HG03095 (cell line): ENCODE measurements around the gene CIP2A.

Experiments used
- ATAC-seq: cut with Tn5 transposase; IDR thresholded peaks from one replicate; pipeline ENCODE4 v1.9.1; 2021; ENCODE audit warnings: moderate library complexity; ENCODE audit not compliant: unreplicated experiment

The CIP2A gene

DNA sequence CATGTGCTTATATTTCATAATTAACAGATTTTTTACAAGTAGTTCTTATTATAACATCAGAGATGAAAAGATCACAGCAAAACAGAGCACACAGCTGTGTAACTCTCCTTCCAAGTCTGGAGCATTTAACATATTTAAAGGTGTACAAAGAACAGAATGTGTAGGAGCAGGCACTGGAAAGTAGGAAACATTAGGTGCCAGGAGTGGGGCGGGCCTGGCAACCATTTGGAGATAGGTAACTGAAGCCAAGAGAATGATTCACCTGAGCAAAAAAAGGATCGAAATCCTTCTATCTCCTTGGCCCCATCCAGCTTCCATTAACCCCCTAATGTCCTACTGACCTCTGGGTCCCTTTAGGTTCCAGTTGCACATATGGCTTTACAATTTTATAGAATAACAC is 76.6 kb downstream of the CIP2A start:
- ATAC-seq, result no peak

DNA sequence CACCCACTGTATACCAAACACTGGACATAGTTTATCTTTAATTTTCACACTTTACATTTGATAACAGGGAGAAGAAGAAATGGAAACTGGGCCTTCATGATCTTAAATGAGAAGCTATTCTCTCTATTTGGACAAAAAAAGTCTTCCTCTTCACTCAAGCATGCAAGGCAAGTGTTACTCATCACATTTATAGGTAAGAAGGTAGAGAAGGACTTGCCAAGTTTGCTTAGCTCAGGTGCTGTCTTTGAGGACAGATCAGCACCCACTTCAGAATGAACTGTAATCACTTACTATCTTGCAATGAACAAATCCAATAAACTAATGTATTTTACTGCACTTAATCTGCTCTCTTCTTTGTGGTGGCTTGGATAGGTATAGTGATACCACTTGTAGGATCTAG is 77.7 kb downstream of the CIP2A start:
- ATAC-seq, result no peak

DNA sequence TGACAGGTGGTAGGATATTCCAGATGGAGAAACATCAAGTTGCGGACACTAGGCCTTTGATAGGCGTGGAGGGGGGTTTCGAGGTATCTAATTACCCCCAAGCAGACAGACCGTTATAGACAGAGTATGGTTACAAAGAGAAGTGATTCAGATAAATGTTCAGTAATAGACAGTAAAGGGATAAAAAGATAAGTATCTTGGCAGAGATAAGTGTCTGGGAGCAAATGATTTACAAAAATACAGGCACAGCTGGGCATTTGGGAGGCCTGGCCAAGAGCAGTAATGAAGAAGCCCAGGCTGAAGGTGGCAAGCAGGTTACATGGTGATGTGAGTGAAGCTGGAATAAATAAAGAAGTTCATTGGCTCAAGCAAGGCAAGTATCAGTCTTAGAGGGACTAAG is 78.2 kb downstream of the CIP2A start:
- no peak for ATAC-seq

DNA sequence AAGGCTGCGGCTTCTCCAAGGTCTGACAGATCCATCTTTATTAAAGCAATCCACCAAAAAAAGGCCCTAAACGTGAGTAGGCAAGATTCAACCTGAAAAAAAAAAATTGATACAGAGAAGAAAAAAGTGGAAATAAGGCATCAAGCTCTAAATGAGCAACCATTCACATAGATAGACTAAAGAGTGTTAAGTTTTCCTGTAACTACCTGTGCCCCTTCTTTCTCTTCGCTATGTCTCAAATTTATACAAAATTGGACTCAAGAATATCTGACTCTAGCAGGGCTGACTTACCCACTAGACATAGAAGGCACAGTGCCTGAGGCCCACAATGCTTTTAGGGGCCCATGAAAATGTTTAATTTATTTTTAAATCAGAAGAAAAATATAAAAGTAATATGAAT is 78.7 kb downstream of the CIP2A start, which contains the start of gene MYH15:
Gene MYH15 (minus strand): TSS at position 101 of the 400 bp plus-strand sequence. CDS start 66 bp downstream, at position 35.
- no peak for ATAC-seq

DNA sequence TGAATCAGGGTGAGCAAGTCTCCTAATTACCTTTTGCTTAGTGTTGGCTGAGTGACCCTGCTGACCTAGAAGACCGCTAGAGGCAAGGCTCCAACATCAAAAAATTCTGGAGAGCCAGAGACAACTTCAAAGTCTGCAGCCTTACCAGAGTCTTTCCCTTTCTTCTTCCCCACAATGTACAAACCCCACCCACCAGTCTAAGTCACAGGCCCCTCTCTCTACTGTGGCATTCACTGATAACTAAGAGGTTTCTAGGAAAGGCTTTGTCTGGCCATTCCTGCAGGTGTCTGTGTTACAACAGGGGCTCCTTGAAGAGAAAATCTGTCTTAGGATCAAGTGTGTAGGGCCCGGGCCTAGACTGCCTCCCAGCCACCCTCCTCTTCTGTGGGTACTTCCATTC is 79.4 kb downstream of the CIP2A start:
- ATAC-seq, result no peak

DNA sequence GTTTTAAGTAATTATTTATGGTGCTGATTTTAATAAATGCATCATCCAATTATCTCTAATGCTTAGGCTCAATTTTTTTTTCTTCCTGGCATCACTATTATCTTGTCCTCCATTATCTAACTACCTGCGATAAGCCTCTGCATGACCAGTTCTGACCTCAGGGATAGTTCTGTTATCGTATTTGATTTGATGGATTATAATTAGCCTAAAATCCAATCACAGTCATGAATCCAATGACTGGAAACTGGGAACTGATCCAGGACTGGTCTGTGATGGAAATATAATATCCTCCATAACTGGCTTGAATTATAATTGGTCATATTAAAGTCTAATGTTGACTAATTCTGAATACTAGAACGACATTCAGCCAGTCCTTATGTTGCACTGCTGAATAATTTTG is 80.0 kb downstream of the CIP2A start:
- no peak for ATAC-seq

DNA sequence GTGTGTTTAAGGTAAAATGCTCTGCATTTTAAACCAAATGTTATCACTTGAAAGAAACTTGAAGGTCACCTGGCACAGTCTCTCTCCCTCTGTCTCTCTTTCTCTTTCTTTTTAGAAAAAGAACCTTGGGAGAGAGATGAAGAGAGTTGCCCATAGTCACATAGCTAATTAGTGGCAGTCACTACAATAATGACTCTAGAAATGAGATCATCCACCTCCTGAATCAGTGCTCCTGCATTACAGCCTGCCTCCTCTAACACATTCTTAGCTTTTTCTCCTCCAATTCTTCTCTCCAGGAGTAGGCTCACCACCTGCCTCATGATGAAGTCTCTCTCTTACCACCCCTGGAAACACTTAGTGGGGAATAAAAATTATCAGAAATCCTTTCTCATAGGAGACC is 81.3 kb downstream of the CIP2A start:
- ATAC-seq, result no peak

DNA sequence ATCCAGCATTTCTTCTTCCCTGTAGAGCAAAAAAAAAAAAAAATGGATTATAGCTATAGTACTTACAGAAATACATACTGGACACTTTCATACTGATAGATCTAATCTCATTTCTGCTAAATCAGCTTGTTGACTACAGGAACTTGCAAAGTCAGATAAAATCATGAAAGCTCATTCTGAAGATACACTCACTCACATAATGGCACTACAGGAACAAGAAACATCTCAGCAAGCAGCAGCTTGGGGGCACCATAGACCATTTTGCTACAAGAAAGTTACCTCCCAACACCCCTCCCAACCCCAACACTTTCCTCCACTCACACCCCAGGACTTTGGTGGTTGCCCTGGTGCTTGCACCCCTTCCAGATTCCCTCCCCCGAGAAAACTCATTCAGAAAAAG is 83.4 kb downstream of the CIP2A start:
- no peak for ATAC-seq

DNA sequence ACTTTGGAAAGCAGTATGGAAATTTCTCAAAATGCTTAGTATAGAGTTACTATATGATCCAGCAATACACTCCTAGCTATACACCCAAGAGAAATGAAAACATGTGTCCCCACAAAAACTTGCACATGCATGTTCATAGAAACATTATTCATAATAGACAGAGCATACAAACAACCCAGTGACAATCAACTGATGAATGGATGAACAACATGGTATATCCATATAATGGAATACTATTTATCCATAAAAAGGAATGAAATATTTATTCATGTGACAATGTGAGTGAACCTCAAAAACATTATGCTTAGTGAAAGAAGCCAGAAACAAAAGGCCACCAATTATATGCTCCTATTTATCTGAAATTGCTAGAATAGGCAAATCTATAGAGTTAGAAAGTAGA is 85.5 kb downstream of the CIP2A start:
- no peak for ATAC-seq

DNA sequence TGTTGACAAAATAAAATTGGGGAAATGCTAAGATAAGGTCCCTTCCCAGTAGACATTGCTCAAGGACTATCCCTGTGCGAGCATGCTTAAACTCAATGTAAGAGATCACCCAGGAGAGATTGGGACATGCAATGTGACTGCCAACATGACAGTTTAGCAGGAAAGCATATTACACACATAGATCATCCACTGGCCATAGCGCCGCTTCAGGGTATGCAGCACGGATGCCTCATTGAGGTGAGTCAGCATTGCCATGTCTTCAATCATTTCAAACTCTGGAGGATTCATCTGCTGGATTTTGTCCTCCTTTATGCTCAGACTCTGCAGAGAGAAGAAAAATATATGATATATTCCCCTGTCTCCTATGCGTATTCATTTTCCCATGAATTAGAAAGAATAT is 87.7 kb downstream of the CIP2A start:
- no peak for ATAC-seq

DNA sequence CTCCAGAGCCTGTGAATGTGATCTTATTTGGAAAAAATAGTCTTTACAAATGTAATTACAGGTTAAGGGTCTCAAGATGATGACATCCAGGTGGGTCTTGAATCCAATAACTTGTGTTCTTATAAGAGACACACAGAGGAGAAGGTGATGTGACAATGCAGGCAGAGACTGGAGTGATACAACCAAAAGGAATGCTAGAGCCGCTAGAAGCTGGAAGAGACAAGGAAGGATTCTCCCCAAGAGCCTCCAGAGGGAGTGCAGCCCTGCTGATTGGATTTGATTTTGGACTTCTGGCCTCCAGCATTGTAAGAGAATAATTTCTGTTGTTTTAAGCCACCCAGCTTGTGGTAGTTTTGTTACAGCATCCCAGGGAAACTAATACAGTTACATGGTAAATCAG is 88.5 kb downstream of the CIP2A start:
- ATAC-seq, result no peak
